AG09309 (cell line): Measurements from ENCODE around the gene ELF1.

ENCODE experiments used
- DNase-seq: peaks from one replicate; pipeline ENCODE4 v3.0.0-alpha.2; 2010; ENCODE audit warnings: low read depth
- H3K4me3 ChIP-seq: 2 replicates; pipeline ENCODE4 v1.5.1; 2011; ENCODE audit warnings: mild to moderate bottlenecking, low read depth, low read length, moderate library complexity; ENCODE audit not compliant: control insufficient read depth
- TF ChIP-seq, protein P1 (sequence below): IDR thresholded peaks from 2 replicates; pipeline ENCODE4 v1.5.1; 2011; ENCODE audit warnings: mild to moderate bottlenecking, low read depth, low read length, inconsistent platforms; ENCODE audit not compliant: insufficient read depth, control insufficient read depth; ENCODE audit errors: missing control alignments

The ELF1 gene

DNA sequence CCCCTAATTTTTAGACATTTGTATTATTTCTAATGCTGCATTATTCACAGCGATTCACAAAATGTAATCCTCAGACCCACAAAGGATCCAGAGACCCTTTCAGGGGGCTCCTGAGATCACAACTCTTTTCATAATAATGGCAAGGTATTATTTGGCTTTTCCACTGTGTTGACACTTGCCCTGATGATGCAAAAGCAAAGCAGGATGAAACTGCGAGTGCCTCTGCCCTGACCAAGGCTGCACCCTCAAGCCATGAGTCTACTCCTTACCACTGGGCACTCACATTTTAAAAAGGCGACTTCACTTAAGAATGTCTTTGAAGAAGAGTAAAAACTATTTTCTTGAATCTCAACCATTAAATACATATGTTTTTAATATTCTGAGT, 11.4 kb downstream of the ELF1 start:
- DNase-seq, result no peak
- H3K4me3 ChIP-seq, result no peak overlapping the region
- TF ChIP-seq, protein P1, sequence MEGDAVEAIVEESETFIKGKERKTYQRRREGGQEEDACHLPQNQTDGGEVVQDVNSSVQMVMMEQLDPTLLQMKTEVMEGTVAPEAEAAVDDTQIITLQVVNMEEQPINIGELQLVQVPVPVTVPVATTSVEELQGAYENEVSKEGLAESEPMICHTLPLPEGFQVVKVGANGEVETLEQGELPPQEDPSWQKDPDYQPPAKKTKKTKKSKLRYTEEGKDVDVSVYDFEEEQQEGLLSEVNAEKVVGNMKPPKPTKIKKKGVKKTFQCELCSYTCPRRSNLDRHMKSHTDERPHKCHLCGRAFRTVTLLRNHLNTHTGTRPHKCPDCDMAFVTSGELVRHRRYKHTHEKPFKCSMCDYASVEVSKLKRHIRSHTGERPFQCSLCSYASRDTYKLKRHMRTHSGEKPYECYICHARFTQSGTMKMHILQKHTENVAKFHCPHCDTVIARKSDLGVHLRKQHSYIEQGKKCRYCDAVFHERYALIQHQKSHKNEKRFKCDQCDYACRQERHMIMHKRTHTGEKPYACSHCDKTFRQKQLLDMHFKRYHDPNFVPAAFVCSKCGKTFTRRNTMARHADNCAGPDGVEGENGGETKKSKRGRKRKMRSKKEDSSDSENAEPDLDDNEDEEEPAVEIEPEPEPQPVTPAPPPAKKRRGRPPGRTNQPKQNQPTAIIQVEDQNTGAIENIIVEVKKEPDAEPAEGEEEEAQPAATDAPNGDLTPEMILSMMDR, result no peak

DNA sequence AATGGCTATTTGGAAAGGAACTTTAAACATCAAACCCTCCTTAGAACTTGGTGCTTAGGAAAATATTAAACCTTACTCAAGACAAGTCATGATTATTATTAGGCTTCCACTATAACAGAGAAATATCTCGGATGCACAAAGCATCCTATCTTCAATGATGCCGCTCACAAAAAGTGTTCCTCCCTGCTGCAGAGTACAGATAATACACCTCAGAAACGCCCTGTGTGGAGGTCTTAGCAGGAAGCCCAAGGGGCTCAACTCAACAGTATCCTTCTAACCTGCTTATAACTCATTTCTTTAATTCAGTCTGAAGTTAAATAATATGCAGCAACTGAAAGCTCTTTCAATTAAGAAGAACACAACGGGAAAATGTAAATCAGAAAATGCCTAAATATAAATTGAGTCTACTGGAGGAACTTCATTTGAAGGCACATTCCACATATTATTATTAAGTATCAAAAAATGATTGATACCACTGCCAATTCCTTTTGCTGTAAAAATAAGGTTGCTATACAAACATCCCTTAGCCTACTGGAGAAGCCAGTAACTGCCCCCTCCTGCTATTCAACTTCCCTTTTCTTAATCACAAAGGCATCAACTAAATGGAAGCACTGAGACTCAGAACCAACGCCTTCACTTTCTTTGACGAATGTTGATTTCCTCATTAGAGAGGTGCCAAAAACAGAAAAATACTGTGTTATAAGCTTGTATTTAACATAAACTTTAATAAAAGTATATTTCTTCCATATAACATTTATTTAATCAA, 12.0 kb downstream of the ELF1 start:
- TF ChIP-seq, protein P1, result no peak
- DNase-seq, result no peak
- no peak overlapping the region for H3K4me3 ChIP-seq

DNA sequence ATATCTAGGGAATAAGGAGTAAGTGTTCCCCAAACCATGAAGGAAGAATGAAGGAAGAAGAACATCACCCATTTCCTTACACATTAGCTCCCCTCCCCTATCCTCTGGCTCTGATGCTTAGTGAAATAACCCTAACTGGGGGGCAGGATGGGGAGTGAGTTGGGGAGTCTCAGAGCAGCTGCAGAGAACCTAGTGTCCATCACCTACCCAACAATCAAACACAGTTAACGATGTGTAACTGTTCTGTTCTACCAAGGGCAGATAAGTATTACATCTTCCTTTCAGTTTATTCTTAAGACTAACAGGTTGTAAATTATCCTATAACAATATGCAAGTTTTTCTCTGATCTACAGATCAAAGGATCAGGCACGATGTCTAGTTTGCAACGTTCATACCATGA, 12.8 kb downstream of the ELF1 start:
- H3K4me3 ChIP-seq, result no peak overlapping the region
- no peak for DNase-seq
- TF ChIP-seq, protein P1, result no peak

DNA sequence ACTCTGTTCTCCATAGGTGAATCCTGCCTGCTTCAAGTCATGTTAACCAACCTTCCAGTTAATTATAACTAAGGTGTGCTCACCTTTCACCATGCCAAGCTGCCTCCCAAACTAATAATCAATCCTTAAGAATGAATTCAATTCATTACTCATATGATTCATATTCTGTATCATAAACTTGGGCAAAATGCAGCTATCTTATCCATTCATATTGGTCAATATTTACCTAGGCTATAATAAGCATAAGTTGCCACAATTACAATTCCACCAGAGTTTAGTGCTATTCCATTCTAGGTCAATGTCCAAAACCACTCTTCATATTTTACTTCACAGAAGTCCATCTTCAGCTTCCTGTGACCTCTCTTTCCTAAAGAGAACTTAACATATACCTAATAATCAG, 13.4 kb downstream of the ELF1 start:
- no peak overlapping the region for H3K4me3 ChIP-seq
- DNase-seq, result no peak
- TF ChIP-seq, protein P1, result no peak

DNA sequence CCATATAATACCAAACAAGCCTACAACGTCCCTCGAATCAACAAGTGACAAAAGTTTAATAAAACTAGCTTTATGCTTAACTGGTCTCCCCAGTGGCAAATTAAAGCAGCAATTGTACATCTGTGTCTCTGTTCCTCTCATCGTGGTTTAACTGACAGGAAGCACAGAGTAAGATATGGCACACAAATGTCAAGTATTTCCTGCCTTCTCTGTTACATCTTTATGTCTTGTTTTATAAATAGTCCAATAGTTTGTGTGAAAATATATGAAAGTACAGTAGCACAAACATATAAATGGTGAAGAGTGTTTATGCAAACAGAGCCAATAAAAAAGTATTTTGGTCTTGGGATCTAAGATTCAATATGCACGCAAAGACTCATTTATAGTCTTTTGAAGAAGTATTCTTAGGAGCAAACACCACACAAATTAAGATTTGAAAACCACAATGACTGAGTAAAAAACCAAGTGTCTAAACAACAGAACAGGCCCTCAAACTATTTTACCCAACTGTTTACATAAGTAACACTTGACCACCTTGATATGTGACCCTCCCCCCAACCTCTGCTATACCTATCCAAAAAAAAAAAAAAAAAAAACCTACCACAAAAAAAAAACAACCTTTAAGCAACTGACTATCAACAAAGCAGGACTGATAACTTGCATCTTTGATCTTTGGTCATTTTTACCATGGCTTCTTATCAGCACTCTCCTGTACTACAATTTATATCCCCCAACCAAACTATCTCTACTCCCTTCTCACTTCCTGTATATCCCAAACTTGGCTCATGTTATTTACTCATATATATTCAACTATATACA, 14.0 kb downstream of the ELF1 start:
- TF ChIP-seq, protein P1, result no peak
- DNase-seq, result no peak
- H3K4me3 ChIP-seq, result no peak overlapping the region

DNA sequence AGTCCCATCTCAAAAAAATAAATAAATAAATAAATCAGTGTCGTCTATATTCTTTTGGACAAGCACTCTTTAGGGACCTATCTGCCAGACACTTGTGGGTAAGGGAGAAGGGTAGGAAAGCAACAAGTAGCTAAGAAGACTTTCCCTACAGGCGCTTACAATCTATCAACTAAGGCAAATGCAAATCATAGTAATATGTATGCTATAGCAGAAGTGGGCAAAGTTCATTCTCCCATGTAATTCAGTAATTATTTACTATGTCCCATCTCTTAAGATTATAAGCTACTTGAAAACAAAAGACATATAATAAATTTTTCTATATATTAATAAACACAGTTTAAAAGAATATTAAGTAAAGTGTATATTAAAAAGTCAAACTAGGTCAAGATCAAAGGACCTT, 16.5 kb downstream of the ELF1 start:
- H3K4me3 ChIP-seq, result no peak overlapping the region
- no peak for DNase-seq
- TF ChIP-seq, protein P1, result no peak
